KG1 (cell line): ENCODE data around the gene PGM2.
A peak's percentile ranks its signal among the peaks of the same experiment; 100 is the strongest.
"Not testable (repeated sequence)": the region's sequence is repeated elsewhere in the genome, so short reads cannot be mapped to it uniquely, and the experiment has no call there.

Source experiments
- DNase-seq: peaks from one replicate; lab custom pipeline; 2025; lab: John Stamatoyannopoulos, UW

Gene PGM2

DNA sequence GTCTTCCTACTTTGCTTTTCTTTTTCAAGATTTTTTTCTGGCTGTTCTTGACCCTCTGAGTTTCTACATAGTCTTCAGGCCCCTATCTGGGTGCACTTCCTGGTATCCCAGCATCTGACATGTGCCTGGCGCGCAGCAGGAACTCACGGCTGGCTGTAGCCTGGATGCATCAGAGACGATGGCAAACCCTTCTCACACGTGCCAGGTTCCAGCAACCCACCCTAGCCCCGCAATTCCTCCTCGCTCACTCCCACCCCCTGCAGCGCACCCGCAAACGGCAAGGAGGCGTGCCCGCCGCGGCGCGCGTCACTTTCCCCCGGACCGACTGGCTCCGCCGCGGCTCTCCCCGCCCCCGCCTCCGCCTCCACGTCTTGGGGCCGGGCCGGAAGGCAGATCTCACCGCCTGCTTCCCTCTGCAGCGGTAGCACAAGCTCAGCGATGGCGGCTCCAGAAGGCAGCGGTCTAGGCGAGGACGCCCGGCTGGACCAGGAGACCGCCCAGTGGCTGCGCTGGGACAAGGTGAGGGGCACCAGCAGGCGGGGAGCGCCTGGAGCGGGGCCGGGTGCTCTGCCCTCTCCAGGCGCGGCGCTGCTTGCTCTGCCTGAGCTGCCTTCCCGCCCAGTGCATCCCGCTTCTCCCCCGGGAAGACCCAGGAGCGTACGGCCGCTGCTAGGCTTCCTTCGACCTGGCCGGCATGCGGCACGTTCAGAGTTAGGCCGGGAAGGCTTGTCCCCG lies at the start of gene PGM2:
Gene PGM2, plus strand, starts transcription at position 392 of the 735 bp plus-strand sequence. Its CDS starts 47 bp downstream, at position 439.
- peak; percentile 87 for DNase-seq

DNA sequence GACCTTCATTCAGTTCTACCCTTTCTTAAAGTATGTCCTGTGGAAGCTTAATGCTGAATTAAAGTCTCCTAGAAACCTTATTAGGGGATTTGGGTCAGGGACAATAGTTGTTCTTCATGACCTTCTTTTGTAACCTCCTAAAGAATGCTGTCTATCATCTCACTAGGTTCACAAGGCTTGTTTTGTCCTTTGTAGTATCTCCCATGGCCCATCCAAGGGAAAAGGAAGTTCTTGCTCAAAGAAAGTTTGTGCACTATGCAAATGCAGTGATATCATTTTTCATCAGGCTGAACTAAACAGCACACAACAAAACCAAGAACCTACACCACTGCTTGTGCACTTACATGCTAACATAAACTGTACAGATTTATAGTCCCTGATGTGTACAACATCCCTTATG lies 46.6 kb upstream of the PGM2 start:
- DNase-seq = no peak

DNA sequence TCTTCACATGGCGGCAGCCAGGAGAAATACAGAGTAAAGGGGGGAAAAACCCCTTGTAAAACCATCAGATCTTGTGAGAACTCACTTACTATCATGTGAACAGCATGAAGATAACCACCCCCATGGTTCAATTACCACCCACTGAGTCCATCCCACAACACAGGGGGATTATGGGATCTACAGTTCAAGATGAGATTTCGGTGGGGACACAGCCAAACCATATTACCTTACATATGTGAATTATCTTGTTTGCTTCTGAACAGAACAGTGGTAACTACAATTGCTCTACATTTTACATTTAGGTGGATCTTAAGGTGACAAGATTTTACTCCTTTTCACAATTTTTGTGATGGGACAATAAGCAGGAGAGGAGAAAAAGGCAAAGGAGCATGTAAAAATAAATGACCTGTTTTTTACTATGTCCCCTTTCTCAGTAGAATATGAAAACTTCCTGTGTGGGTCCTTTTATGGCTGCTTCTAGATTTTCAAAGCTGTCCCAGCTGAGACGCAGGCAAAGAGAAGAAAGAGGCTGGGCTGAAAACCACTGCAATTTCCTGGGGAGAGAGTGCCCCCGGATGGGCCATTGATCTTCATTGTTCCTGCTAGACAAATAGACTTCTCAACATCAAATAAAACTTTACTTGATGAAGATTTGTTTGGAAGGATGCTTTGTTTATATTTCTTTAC lies 45.9 kb upstream of the PGM2 start:
- peak; percentile 44 for DNase-seq

DNA sequence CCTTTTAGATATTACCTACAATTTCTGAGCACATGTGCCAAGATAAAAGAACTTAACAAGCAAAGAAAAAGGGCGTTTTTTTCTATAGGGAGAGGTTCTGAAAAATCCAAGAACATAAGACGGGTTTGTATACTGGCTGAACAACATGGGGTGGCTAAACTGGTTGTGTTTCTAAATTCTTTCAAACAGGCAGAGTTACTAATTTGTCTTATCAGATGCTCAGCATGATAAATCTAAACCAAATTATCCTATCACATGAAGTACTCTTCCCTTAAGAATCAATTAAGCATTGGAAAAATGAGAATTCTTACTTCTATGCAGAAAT lies 45.4 kb upstream of the PGM2 start:
- no peak for DNase-seq

DNA sequence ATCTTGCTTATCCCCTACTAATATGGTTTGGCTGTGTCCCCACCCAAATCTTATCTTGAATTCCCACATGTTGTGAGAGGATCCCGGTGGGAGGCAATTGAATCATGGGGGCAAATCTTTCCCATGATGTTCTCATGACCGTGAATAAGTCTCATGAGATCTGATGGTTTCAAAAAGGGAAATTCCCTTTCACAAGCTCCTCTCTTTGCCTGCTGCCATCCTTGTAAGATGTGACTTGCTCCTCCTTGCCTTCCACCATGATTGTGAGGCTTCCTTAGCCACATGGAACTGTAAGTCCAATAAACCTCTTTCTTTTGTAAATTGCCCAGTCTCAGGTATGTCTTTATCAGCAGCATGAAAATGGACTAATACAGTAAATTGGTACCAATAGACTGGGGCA lies 40.2 kb upstream of the PGM2 start:
- not testable (repeated sequence) for DNase-seq

DNA sequence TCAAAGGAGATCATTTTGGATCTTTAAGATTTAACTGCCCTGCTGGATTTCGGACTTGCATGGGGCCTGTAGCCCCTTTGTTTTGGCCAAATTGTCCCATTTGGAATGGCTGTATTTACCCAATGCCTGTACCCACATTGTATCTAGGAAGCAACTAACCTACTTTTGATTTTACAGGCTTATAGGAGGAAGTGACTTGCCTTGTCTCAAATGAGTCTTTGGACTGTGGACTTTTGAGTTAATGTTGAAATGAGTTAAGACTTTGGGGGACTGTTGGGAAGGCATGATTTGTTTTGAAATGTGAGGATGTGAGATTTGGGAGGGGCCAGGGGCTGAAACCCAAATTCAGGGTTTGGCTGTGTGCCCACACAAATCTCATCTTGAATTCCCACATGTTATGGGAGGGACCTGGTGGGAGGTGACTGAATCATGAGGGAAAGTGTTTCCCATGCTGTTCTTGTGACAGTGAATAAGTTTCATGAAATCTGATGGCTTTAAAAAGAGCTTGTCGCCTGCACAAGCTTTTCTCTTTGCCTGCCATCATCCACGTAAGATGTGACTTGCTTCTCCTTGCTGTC lies 38.5 kb upstream of the PGM2 start:
- not testable (repeated sequence) for DNase-seq

DNA sequence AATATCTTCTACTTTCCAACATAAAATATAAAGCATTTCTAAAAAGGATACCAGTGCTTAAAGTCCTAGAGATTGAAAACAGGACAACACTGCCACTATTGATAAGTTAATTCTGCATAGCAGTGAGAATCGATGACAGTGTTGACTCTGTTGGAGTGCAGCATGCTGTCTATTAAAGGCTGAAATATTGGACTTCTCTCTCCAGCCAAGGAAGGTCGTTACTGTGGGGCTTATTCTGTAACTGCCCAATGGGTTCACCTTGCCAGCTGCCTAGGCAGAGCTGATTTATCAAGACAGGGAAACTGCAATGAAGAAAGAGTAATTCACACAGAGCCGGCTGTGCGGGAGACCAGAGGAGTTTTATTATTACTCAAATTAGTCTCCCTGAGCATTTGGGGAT lies 37.7 kb upstream of the PGM2 start:
- no peak for DNase-seq

DNA sequence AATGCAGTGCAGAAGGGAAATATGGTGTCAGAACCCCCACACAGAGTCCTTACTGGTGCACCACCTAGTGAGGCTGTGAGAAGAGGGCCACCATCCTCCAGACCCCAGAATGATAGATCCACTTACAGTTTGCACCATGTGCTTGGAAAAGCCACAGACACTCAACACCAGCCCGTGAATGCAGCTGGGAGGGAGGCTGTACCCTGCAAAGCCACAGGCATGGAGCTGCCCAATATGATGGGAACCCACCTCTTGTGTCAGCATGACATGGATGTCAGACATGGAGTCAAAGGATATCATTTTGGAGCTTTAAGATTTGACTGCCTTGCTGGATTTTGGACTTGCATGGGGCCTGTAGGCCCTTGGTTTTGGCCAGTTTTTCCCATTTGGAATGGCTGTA lies 34.2 kb upstream of the PGM2 start:
- DNase-seq = no peak

DNA sequence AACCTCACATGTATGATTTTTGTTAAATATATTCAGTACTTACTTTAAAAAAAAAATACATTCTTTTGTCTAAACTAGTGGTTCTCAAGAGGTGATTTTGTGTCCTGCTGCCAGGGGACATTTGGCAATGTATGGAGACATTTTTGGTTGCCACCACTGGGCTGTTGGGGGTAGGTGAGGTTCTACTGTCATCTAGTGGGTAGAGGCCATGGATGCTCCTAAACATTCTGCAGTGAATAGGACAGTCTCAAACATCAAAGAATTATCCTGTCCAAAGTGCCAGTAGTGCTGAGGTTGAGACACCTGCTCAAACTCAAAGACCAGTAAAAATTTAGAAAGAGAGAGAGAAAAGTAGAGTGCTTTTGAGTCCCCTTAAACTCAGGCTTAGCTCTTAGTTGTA lies 32.9 kb upstream of the PGM2 start:
- no peak for DNase-seq

DNA sequence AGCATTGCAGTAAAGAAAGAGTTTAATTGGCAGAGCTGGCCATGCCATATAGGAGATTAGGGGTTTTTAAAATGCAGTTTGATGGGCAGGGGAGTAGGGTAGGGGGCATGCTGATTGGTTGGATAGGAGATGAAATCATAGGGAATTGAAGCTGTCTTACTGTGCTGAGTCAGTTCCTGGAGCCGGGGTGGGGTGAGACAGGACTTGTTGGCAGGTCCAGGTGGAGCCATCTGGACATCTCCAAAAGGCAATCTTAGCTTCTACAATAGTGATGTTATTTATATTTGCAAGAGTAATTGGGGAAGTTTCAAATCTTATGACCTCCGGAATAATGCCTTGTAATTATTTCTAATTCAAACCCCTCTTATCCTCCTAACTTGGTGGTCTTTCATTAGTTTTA lies 32.4 kb upstream of the PGM2 start:
- DNase-seq = no peak

DNA sequence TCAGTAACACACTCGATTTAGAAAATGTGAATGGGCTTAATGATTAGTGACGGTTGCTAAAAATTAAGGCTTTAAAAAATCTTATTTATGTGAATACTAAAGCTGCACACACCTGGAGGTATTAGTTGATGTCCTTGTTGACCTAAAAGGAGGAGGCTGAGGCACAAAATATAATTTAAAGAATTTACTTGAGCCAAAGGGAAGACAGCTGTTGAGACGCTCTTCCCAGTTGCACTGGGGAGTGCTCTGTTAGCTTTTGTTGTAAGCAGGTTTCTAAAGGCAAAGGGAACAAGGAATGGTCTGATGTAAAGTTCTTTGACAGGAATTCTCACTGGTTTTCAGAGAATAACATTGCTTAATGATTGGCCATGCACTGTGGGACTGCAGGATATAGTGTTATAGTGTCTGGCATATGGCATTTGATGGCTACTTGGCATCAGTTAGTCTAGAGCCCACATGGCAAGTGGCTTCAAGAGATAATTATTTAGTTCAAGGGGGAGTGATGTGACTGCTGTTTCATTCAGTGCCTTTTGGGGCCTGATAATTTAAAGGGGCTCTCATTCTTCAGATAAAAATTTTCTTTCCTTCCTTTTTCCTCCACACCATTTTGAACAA lies 30.8 kb upstream of the PGM2 start:
- no peak for DNase-seq

DNA sequence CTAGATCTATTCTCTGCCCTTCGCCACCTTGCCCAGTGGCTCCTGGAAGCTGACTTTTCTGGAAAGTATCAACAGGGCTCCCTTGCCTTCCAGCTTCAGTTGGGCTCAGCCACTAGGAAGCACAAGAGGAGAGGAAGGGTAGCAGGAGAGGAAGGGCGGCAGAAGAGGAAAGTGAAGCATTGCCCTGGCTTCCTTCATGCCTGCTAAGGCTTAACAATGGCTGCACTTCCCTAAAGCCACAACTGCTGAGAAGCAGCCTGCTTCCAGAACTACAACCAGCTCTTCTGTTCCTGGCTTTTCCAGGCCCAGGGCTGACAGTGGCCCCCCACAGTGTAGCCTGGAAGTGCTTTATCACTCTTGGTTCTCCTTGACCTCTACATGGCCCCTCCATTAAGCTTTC lies 29.1 kb upstream of the PGM2 start:
- DNase-seq = no peak

DNA sequence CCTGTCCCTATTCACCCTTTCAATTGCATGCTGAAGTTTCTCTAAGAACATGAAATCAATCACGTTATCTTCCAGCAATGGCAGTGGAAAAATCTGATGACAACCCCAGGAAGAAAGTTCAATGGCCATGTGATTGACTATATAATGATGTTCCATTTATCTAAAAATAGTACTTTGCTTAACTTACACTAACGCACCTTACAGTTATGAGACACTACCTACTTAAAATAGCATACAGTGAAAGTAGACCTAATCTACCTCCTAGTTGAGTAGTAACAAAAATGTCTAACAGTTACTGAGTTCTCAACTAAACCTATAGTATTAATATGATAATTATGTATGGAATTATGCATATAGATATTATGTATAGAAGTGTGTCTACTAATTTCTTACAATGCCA lies 28.6 kb upstream of the PGM2 start:
- no peak for DNase-seq

DNA sequence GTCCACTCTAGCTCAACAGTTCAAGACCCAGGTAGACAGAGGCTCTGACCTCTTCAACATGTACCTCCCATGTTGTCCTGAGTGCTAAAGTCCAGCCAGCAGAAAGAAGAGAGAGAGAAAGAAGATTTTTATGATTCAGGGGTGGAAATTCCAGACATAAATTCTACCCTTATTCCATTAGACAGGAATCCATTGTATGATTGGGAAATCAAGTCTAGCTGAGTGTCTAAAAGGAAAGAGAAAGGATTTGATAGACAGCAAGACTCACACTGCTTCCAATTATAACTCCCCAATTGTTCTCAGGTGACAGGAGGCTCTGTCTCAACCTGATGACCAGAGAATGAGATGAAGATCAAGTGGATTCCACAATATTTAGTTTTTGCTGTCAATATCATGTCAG lies 27.9 kb upstream of the PGM2 start:
- no peak for DNase-seq

DNA sequence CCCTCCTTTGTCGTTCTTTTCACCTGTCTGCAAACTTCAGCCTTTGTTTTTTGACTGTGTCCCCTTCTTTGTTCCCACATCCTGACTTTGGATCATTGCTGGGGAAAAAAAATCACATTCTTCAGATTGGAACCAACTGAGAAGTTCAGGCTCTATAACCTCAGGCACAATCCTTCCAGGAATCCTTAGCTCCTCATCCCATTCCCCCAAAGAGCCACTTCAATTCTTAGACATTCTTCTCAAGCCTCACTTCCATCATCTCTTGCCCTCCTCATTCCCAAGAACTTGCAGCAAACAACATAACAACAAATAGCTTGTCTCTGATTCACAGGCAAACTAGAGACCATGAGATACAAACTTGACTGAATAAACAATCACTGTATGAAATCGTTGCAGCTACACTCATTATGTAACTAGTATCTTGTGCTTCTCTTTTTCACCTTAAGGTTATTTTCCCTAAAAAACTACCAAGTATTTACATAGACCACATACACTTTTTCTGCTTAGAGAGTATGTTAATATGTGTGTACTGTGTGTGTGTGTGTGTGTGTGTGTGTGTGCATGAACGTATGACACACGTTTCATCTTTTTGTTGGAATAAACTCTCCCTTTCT lies 26.4 kb upstream of the PGM2 start:
- no peak for DNase-seq

DNA sequence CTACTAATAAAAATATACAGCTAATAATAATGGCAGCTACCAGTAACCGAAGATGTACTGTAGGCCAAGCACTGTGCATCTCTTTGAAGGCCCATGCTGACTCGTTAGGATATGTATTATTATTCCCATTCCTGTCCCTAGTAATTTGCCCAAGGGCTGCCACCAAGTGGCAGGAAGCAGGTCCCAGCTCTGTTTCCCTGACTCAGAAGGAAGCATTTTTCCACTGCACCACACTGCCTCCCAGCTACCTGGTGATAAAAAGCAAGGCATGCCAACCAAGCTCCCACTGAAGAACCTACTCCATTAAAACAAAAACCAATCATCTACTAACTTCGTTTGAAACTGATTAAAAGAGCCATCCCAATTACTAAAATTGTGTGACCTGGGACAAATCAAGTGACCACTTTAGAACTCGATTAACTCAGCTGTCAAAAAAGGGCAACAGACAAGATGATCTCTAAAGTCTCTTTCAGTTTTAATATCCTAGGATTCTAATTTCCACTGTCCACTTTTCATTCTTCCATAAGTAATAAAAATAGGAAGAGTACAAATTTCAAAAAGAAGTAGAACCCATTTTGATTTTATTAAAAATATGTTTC lies 24.3 kb upstream of the PGM2 start:
- DNase-seq = no peak

DNA sequence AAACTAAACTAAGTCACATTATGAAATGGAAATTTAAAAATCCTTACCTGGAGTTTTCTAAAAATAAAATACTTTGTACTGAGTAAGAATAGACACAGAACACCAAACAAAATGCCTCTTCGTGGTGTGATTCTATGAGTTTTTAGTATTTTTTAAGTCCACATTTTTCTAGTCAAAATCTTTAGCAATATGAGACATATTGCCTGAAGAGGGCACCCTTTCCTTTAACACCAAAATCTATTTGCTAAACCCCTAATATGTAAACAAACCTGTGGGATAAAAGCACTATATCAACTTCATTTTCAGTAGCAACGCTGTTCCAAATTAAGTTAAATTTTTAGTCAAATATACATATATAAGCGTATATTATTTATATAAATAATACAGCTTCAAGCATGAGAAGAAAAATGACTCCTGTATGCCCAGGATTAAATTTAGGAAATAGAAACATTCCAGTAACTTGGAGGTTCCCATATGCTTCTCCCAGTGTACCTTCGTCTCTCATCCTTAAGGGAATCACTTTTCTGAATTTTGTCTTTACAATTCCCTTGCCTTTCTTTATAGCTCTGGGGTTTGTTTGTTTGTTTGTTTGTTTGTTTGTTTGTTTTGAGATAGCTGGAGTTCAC lies 23.0 kb upstream of the PGM2 start:
- peak; percentile 38 for DNase-seq

DNA sequence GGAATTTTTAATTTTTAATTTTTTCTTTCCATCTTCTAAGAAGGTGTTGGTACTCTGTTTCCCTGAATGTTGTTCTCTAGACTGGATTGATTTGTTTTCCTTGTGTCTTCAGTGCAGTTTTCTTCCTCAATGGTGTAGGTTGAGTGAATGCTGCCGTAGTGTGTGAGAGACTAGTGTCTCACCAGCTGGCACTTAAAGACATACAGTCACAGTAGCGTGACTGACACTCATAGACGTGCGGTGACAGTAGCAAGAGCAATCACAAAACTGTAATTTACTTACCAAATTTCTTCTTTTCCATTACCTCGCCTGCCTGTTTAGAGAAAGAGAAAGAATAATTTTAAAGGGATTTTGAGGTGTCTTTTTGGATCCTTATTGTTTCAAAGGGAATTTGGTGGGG lies 21.4 kb upstream of the PGM2 start:
- no peak for DNase-seq

DNA sequence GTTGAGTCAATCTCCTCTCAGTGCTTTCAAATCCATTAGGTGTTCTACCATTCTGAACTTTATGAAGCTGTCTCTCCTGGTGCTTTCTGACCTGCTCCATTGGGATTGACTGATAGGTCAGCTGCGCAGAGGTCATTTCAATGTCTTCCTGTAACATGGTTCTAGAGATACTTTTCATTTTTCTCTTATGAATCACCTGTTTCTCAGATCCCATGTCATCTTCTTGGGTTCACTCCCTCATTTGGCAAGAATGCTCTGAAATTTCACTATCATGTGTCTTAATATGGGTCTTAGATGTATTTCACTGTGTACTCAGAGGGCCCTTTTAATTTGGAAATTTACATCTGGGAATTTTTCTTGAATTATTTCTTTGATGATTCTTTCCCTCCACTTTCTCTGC lies 13.8 kb upstream of the PGM2 start:
- DNase-seq = no peak

DNA sequence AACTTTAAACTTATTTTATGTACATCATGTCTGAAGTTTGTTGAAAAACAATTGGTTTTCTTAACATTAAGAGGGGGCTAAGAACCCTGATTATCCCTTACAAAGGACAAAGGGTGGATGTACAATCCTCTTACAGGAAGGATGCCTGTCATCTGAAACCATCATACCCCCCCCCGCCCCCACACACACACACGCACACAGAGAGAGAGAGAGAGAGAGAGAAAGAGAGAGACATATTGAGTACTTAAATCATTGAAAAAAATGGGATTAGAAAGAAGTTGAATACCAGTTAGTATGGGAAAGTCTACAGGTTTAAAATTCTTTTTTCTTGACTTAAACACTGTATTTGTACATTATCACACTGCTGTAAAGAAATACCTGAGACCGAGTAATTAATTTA lies 10.9 kb upstream of the PGM2 start:
- no peak for DNase-seq

DNA sequence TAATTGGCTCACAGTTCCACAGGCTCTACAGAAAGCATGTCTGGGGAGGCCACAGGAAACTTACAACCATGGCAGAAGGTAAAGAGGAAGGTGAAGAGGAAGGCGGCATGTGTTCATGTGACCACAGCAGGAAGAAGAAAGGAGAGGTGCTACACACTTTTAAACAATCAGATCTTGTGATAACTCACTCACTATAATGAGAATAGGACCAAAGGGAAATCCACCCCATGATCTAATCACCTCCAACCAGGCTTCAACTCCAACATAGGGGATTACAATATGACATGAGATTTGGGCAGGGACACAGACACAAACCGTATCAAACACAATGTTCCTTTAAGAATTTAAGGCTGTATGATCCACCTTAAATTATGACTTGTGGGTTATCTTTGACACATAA lies 10.5 kb upstream of the PGM2 start:
- DNase-seq = peak; percentile 94

DNA sequence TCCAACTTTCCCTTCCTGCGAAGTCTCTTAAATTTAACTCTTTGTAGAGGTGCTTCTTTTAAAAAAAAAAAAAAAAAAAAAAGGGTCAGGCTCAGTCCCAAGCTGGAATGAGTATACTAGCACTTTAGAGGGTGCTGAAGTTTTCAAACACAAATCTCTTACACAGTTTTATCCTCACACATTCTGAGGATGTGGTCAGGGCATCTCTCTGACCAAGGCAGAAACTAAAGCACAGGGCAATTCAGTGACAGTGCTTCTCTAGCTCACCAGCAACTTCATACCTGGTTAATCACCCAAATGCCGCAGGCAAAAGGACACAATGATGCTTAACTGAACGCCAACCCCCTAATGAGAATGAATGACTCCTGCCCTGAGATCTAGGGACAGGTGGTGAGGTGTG lies 9.8 kb upstream of the PGM2 start:
- no peak for DNase-seq
